ENCODE data around the gene CIZ1.
"Not testable (repeated sequence)": the region's sequence is repeated elsewhere in the genome, so short reads cannot be mapped to it uniquely, and the experiment has no call there.

Gene CIZ1

DNA sequence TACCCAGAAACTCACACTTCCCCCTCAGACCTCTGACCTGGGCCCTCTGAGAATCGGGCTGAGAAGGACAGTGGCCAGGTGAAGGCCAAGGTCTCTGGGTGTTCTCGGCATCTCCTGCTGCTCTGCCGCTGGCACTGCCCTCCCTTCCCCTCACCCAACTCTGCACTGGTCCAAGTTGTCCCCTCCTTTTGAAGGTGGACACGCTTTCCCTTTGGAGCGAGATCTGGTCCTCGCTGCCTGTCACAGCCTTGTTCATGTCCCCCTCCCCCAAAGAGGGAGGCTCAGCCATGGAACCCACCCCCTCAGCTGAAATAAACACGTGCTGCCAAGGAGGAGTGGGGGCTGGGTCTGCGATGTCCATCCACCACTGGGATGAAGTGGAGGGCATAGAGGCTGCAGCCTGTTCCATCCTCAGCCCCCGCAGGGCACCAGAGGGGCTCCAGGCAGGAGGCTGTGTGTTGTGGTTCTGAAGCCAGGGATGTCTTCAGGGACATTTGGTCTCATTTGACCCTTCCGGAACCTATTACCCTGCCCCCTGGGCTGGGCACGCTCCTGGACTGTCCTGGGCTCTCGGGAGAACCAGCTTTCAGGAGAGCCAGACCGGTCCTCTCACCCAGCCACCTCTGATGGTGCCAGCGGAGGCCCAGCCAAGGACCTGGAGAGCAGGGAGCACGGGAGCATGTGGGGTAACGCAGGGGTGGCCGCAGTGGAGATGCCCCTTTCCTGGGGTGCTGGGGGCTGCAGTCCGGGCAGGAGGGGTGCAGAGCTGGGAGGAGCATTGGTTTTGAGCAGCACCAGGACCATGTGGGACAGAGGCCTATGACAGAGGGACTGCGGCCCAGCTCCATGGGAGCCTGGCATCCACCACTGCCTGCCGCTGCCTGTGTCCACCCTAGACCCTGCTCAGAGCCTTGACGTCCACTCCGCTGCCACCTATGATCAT is 46.9 kb downstream of the CIZ1 start:
- DNase-seq = no peak

DNA sequence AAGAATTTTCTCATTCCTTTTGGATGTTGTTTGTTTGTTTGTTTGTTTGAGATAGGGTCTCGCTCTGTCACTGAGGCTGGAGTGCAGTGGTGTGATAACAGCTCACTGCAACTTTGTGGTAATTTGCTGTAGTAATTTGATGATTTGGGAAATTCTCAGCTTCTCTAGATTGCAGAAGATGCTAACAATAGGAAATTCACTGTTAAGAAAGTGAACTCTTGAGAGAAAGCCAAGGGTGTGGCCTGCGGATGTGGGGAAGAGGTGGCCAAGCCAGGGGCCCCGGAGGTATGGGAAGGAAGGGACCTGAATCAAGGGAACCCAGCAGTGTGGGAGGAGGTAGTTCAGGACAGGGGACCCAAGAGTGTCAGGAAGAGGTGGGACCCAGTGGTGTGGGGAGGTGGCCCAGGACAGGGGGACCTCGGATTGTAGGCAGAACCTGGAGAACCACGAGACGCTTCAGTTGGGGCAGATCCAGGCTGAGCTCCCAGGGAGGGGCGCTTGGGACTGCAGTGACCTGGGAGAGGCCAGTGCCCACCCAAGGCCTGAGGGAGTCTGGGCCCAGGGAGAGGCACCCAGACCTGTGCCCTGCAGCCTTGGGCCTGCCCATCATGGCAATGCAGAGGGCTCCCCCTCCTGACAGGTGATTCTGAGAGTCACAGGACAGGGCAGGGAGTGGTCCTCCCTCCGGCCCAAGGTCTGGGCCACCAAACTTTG is 47.7 kb downstream of the CIZ1 start:
- no peak for DNase-seq

DNA sequence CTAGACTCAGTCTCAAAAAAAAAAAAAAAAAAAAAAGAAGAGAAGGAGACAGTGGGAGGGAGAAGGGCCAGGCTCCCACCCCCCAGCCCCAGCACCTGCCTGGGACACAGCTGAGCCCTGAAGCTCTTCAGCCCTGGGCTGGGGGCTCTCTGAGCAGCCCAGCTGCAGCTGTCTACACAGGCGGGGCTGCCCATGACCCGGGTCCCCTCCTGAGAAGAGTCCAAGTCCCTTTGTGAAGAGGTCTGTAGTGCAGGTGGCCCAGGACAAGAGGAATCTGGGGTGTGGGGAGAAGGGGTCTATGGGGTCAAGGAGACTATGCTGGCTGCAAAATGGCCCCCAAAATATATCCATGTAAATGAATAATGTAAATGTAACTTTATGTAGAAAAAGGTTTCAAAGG is 48.8 kb downstream of the CIZ1 start:
- no peak for DNase-seq

DNA sequence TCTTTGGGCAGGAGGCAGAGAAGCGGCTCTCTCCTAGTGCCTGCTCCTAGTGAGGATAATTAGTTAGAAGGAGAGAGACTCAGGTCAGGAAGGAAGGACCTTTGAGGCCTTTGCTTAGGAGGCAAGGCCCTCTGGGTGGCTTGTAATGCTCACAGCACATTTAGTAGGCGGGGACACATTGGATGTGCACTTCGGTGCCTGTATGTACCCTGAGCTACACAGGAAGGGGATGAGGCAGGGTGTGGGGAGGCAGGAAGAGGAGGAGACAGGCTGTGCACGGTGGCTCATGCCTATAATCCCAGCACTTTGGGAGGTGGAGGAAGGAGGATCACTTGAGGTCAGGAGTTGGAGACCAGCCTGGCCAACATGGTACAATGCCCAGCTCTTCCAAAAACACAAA is 49.3 kb downstream of the CIZ1 start:
- DNase-seq = no peak

DNA sequence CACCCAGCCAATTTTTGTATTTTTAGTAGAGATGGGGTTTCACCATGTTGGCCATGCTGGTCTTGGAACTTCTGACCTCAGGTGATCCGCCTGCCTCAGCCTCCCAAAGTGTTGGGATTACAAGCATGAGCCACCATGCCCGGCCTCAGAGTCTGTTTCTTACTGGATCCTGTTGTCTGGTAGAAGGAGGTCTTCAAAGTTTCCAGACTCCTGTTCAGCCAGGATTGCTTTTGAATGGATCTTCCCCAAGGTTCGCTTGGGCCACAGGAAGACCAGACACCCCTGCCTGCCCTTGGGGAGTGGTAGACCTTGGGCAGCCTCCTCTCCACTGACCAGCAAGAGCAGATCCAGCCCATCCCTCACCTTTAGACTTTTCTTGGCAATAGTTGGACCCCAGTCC is 49.8 kb downstream of the CIZ1 start:
- DNase-seq = no peak

DNA sequence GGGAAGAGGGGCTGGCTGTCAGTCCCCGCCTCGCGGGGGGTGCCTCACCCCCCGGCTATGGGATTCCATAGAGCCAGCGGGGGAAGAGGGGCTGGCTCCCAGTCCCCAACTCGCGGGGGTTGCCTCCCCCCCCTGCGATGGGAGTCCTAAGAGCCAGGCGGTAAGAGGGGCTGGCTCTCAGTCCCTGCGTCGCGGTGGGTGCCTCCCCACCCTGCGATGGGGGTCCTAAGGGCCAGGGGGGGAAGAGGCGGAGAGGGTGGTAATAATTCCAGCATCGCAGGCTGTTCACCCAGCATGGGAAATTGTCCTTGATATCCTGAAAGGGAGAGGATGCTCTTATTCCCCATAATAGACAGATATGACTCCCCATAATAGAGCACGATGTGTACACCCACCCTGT is 51.8 kb downstream of the CIZ1 start:
- DNase-seq = no peak

DNA sequence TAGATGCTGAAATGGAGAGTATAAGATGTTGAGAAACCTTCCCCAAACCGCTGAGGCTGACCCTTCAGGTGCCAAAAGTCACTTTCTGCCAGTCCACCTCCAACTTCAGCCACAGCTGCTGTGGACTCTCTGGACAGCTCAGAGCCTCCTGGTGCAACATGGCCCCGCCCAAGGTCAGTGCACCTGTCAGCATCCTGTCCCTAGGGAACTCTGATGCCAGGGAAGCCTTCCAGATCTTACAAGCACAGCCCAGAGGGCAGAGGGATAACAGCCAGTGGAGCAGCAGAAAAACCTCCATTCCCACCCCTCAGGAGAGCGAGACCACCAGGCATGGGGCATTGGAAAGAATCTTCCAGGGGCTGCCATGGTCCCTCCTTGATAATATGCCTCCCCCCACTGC is 53.4 kb downstream of the CIZ1 start:
- DNase-seq = no peak

DNA sequence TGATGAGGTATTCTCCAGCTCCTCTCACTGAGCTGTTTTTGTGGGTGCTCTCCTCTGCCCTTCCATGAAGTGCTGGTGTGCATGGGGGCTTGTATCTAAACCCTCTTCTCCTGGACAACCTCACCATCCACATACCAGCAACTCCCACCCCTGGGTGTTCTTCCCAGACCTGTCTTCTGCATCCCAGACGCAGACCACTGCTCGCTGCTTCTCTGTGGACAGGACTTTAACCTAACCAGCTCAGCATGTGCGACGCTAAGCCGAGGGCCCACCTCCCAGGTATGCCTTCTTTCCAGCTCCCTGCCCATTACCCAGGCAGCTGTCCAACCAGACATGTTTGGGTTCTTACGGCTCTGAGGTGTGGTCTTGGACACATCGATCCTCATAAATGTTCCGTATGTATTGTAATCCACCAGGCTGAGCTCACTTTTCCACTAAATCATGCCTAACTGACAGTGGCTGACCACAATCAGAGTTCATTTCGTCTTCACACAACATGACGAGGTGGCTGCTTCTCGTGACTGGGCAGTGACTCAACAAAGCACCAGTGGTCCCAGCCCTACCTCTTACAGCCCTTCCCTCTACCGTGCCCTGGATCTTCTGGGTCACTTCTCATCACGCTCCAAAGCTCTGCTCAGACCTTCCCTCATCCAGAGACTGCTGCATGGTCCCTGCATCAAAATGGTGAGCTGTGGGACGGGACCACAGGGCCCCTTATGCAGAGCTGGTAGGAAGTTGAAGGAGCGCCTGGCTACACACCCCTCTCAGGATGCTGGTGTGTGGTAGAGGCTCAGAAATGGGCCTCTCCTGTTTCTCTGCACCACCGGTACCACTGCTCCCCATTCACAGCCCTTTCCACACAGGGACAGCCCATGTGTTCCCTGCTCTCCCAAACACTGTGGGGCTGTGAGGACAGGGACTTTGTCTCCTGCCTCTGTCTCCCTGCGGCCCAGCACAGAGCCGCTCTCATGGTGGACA is 54.3 kb downstream of the CIZ1 start:
- DNase-seq = no peak

DNA sequence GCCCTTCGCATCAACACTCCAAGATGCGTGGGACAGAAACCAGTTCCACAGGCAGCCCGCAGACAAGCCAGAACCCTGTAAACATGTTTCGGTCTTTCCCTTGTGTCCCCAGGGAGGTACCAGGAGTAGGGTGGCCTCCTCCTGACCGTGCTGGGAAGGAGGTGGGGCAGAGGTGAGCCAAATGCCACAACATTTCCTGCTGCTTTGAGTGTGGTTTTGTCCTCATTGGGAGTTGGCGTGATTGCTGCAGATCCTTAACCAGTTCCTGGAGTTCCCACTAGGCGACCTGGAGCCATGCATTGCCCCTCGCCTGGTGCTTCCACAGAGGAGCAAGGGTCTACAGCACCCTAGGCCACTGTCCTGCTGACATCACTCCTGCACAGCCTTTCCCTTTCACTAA is 55.8 kb downstream of the CIZ1 start:
- DNase-seq = not testable (repeated sequence)

DNA sequence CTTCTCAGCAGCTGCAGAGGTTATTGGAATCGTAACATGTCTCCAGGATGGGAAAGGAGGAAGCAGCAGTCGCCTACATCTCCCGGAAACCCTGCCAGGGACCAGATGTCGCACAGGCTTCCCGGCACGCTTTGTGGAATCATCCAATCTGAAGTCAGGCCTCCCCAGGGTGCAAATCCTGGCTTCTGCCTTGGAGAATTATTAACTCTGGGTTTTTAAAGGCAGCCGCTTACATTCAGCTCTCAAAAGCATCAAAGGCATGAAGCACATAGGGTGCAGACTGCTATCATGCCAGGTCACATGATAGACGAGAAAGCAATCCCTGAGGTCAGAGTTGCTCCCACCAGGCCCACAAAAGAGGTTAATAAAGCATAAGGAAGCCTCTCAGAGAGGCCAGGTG is 59.2 kb downstream of the CIZ1 start:
- DNase-seq = not testable (repeated sequence)

DNA sequence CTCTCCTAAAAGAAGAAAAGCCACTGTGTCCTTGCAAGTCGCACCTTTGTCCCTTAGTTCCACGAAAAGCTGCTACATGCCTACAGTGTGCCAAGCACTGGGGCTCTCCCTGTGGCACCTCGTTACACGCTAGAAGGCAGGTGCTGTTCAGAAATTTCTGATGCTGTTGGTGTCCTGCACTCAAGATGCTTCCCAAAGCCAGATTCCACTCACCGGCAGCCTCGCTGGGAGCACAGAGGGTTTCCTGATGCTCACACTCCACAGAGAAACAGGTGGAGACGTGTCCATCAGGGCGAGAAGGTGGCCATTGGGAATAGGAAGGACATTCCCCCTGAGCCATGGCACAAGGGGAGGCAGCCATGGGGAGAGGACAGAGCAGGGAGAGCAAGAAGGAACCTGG is 60.0 kb downstream of the CIZ1 start:
- not testable (repeated sequence) for DNase-seq

DNA sequence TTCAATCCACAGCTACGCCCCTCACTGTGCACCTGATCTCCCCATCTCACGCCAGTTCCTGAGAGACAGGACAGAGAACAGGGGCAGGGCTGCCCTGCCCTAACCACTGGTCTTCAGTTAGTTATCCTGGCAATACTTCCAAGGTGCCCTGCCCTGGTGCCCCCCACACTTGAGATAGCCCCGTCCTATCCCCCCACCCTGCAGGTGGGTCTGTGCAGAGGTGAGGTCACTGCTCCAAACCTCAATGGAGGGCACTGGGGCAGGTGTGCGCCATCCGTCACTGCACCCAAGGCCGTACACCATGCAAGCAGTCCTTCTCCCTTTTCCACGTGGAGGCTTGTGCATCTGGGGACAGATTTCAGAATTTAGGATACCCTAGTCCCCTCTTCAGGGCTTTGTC is 60.7 kb downstream of the CIZ1 start:
- not testable (repeated sequence) for DNase-seq

DNA sequence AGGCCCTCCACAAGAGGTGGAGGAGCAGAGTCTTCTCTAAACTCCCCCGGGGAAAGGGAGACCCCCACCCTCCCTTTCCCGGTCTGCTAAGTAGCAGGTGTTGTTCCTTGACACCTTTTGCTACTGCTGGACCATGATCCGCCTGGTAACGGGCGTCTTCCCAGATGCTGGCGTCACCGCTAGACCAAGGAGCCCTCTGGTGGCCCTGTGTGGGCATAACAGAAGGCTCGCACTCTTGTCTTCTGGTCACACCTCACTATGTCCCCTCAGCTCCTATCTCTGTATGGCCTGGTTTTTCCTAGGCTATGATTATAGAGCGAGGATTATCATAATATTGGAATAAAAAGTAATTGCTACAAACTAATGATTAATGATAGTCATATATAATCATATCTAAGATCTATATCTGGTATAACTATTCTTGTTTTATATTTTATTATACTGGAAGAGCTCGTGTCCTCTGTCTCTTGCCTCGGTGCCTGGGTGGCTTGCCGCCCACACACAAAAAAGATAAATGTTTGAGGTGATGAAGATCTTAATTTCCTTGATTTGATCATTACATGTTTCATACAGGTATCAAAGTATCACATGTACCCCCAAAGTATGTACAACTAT is 61.3 kb downstream of the CIZ1 start:
- peak; percentile 44 for DNase-seq

DNA sequence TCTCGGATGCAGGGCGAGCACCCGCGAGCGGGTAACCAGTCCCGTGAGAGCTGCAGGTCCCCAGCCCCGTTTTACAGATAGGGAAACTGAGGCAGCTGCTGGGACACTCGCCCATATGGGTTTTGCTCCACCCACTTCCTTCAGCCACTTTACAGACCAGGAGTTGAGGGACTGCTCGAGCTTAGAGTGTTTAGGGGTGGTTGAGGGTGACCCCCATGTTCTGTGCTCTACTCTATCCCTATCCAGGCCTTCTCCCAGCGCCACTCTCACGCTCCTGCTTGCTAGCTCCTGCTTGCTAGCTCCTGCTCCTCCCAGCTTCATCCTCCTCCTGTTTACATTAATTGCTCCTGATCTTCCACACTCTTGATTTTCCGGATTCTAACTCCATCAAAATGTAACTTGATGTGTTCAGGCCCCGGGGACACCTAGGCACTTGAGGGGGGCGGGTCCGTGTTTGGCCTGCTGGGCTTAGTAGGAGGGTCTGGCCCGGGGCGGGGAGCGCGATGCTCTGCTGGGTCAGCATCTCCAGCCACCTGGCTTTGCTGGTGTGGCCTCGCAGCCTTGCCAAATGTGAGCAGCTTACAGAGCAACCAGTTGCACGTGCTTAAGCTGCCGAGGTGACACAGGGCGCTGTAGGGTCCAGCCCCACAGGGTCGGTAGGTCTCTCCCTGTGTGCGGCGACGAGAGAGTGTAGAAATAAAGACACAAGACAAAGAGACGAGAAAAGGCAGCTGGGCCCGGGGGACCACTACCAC is 62.4 kb downstream of the CIZ1 start:
- DNase-seq = no peak

DNA sequence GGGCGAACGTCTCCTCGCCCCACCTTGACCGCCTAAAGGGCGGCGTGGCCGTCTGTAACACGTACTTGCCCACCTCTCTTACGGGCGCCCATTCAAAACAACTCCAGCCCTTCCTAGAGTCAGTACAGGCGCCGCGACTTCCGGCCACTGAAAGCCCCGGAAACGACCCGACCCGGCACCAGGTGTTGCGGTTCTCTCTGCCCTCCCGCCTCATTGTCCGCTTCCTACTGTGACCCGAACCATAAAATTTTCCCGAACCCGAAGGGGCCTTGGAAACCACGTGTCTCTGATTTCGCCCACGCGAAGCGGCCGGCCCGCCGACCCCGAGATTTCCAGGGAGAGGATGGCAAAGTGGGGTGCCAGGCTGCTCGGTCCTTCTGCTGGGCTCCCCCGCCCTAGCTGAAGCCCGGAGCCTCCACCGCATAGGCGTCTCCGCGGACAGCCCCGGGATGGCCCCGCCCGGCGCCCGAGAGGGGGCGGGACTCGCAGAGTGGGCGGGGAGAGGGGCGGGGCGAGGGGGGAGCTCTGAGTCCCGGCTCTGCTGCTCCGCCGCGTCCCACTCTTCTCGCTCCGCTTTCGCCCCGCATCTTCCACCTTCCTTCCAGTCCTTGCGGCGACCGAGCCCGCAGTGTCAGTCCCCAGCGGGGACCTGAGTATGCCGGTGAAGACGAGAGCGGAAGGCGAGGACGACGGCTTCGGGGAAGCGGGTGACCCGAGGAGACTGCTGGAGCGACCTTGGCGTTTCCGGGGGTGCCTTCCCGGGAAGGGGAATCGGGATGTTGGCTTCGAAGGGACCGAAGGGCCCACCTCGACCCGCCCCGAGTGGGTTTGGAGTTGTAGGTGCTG is 63.2 kb downstream of the CIZ1 start:
- peak; percentile 81 for DNase-seq

DNA sequence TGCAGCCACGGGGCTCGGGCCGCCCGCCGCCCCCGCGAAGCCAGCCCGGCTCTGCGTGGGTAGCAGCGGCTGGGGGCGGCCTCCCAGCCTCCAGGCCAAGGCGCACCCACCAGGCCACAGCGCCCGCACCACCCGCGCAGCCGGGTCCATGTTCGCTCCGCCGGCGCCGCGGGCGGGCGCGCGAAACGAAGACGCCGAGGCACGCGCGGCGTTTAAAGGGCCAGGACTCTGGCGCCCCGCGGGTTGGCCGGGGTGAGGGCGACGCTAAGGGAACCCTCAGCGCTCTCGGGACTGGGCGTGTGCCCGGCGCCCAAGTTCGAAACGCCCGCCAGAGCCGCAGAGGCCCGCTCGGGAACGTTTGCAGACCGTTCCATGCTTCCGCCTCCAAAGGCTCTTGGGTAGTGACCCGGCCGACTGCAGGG is 63.8 kb downstream of the CIZ1 start, which contains the start of gene PTGES2:
Gene PTGES2 (minus strand): TSS at position 162 of the 422 bp plus-strand sequence. CDS start 12 bp downstream, at position 150.
- peak; percentile 74 for DNase-seq

DNA sequence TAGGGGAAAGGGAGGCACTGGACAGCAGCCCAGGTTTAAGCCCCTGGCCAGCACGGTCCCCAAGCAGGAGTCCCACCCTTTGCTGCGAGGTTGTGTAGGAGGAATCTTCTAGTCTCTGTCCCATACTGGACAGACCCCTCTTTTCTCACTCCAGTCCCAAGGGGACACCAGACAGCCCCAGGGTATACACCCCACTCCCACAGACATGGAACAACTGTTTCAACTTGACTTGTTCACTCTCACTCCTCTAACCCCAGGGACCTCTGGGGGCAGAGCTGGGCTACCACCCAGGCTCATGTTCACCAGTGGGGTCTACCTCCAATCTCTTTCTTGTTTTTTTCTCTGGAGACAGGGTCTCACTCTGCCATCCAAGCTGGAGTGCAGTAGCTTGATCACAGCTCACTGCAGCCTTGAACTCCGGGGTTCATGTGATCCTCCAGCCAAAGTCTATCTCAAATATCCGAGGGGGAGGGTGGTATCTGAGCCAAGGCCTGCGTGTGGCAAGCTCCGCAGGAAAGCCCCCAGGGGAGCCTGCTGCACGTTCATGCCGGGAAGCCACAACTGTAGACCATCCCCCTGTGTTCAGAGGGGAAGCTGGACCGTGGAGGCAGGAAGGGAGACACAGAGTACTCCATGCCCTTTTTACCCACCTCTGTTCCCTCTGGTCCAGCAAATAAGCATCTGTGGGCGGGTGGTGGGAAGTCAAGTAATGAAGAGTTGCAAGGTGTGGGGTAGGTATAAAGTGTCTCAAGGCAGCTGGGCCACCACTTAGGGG is 65.6 kb downstream of the CIZ1 start:
- DNase-seq = no peak

DNA sequence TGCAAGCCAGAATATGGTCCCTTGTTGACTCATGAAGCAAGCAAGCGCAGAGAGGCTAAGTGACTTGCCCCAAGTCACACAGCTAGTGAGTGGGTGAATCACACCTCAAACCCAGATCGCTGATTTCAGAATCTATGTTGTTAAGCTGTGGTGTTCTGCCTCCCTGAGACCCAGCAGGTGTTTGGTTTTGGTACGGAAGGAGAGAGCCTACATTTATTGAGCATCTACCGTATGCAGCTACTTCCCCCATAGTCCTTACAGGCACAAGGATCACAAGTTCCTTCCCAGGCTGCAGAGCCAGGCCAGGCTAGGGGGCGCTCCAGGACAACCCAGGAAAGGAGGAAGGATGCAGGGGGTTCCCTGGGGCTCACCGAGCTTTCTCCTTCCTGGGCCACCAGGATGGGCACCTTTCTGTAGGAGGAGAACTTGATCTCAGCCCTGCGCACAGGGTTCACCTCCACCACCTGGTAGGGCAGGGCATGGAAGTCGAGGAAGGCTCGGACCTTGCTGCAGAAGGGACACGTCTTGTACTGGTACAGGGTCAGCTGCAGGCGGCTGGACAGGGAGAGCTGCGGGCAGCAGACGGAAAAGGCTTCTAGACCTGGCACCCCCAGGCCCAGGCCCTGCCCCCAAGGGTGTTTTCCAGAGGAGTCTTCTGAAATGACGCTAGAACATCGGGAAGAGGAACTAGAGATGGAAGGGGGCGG is 66.3 kb downstream of the CIZ1 start:
- peak; percentile 27 for DNase-seq

DNA sequence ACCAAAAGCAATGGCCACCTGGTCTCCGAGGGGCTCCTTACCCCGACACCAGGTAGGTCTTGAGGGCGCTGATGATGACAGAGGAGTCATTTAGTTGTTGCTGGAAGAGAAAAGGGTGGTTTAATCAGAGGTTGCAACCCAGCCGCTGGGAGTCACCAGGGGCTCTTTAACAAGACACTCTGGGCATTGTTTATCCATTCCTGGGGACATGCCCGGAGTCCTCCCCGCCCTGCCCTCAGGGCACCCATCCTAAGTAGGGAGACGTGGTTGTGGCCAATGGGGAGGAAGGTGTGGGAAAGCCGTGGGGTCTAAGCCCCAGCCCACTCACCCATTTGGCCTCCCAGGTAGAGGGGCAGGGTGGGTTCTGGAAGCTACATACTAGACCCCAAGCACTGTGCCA is 66.9 kb downstream of the CIZ1 start:
- DNase-seq = no peak
